Keratinocyte (primary cell): ENCODE results near the gene NFATC3. TPM values are rescaled to one million over a fixed set of nuclear protein-coding genes. Genes with fewer than 3 reads are reported as not detected.

Source experiments
- DNase-seq: peaks from one replicate; pipeline ENCODE4 v3.0.0-alpha.2; 2011; ENCODE audit warnings: low read depth, missing footprints, low spot score
- FAIRE-seq: peaks from 2 replicates; lab custom pipeline; 2011; peaks lifted over from hg19 to GRCh38; lab: Jason Lieb, UNC
- H2AFZ ChIP-seq: 2 replicates; pipeline ENCODE4 v1.6.0; 2012; ENCODE audit warnings: low read length, control low read depth, inconsistent platforms; ENCODE audit not compliant: control insufficient read depth
- H3K27ac ChIP-seq: 2 replicates; pipeline ENCODE4 v1.5.1; 2011; ENCODE audit warnings: low read length; ENCODE audit not compliant: control insufficient read depth, insufficient read depth
- H3K27me3 ChIP-seq: 3 replicates; pipeline ENCODE4 v1.6.0; 2011; ENCODE audit warnings: low read length; ENCODE audit not compliant: control insufficient read depth, insufficient read depth; ENCODE audit errors: extremely low read depth
- H3K36me3 ChIP-seq, 2 experiments: 2 replicates in 1 of 2; 3 replicates in 1 of 2; pipeline ENCODE4 v1.5.1; 2011; ENCODE audit warnings: low read length in 2 of 2, mild to moderate bottlenecking in 1 of 2; ENCODE audit not compliant: control insufficient read depth in 2 of 2, insufficient read depth in 2 of 2; ENCODE audit errors: extremely low read depth in 1 of 2
- H3K4me1 ChIP-seq: 3 replicates; pipeline ENCODE4 v1.5.1; 2011; ENCODE audit warnings: low read length; ENCODE audit not compliant: control insufficient read depth, insufficient read depth; ENCODE audit errors: extremely low read depth
- H3K4me2 ChIP-seq: 3 replicates; pipeline ENCODE4 v1.6.0; 2011; ENCODE audit warnings: low read depth, low read length; ENCODE audit not compliant: control insufficient read depth, insufficient read depth; ENCODE audit errors: extremely low read depth
- H3K4me3 ChIP-seq, 3 experiments: fragments of 200-600 bp in 1 of 3; sonication (generic) in 1 of 3; 2 replicates in 2 of 3; 3 replicates in 1 of 3; pipeline ENCODE4 v1.5.1; 2011 to 2016; ENCODE audit warnings: low read length in 3 of 3, mild to moderate bottlenecking in 3 of 3, control low read depth in 2 of 3, inconsistent platforms in 1 of 3, low read depth in 1 of 3, mixed read lengths in 1 of 3, mixed run types in 1 of 3, moderate library complexity in 1 of 3; ENCODE audit not compliant: control insufficient read depth in 2 of 3, insufficient read depth in 2 of 3; ENCODE audit errors: extremely low read depth in 1 of 3
- H3K79me2 ChIP-seq: 2 replicates; pipeline ENCODE4 v1.6.0; 2012; ENCODE audit warnings: low read length; ENCODE audit not compliant: control insufficient read depth, insufficient read depth
- H3K9ac ChIP-seq: 3 replicates; pipeline ENCODE4 v1.6.0; 2011; ENCODE audit warnings: low read length; ENCODE audit not compliant: control insufficient read depth, insufficient read depth; ENCODE audit errors: extremely low read depth
- H3K9me1 ChIP-seq: 3 replicates; pipeline ENCODE4 v1.6.0; 2011; ENCODE audit warnings: low read length; ENCODE audit not compliant: control insufficient read depth, insufficient read depth; ENCODE audit errors: extremely low read depth
- H3K9me3 ChIP-seq: 2 replicates; pipeline ENCODE4 v1.5.1; 2012; ENCODE audit warnings: low read depth, low read length; ENCODE audit not compliant: control insufficient read depth
- H4K20me1 ChIP-seq: 3 replicates; pipeline ENCODE4 v1.6.0; 2011; ENCODE audit warnings: low read length; ENCODE audit not compliant: control insufficient read depth, insufficient read depth; ENCODE audit errors: extremely low read depth
- EZH2 ChIP-seq: IDR thresholded peaks from one replicate; pipeline ENCODE4 v1.6.1; 2012; ENCODE audit warnings: inconsistent platforms, mild to moderate bottlenecking, low read length, moderate library complexity
- dilution Hi-C: fragments of 300-500 bp; cut with MboI; formaldehyde crosslinking; loops from one replicate; pipeline ENCODE4 v1.7.0; 2020; ENCODE audit warnings: low sequenced_read_pairs; ENCODE audit not compliant: extremely low pct_ligation_motif_present
- polyA plus RNA-seq, 5 experiments: library from polyadenylated mRNA; depleted of rRNA in 3 of 5; stranded (reverse) in 3 of 5; stranded (forward) in 1 of 5; unstranded in 1 of 5; fragments of >200 nt; gene quantifications; 1 replicate in 1 of 5; 2 replicates in 3 of 5; 3 replicates in 1 of 5; pipeline versions ENCODE4 v1.2.1 to v1.2.3, GENCODE V29; 2011 to 2012; ENCODE audit warnings: missing spikeins in 2 of 5, low read depth in 1 of 5, low replicate concordance in 1 of 5
- TF ChIP-seq, protein P1 (sequence below), 3 experiments: IDR thresholded peaks in 1 of 3; conservative IDR thresholded peaks in 1 of 3; optimal IDR thresholded peaks in 1 of 3; 2 replicates in 2 of 3; 3 replicates in 1 of 3; pipeline versions ENCODE3 to v1.5.1; 2011; ENCODE audit warnings: low read length in 3 of 3, mild to moderate bottlenecking in 3 of 3, moderate library complexity in 2 of 3, control low read depth in 1 of 3, inconsistent platforms in 1 of 3; ENCODE audit not compliant: insufficient read depth in 2 of 3; ENCODE audit errors: extremely low read depth in 1 of 3

Gene NFATC3
- polyA plus RNA-seq, 1 donor (not counting 4 experiments of a cell fraction or from before 2014, with no cell fraction given) = 11.5 TPM

DNA sequence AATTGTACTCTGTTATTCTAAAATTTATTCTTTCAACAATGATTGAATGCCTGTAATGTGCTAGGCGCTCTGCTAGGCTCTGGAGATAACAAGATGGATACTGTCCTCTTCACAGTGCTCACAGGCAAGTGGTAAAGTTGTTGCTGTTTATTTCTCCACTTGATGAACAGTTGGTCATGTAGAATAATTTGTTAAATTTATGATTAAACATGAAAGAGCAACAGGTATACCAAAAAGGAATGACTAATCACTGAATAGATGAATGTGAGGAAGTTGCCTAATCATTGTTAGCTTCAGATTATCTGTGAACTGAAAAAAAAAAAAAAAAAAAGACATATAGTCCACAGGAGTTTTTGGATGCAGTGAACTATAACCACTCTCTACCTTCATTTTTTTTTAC is 62.3 kb downstream of the NFATC3 start:
- H4K20me1 ChIP-seq = no peaks in the 10 kb centered on the region
- H3K9me1 ChIP-seq = no peaks in the 10 kb centered on the region
- TF ChIP-seq, protein P1, sequence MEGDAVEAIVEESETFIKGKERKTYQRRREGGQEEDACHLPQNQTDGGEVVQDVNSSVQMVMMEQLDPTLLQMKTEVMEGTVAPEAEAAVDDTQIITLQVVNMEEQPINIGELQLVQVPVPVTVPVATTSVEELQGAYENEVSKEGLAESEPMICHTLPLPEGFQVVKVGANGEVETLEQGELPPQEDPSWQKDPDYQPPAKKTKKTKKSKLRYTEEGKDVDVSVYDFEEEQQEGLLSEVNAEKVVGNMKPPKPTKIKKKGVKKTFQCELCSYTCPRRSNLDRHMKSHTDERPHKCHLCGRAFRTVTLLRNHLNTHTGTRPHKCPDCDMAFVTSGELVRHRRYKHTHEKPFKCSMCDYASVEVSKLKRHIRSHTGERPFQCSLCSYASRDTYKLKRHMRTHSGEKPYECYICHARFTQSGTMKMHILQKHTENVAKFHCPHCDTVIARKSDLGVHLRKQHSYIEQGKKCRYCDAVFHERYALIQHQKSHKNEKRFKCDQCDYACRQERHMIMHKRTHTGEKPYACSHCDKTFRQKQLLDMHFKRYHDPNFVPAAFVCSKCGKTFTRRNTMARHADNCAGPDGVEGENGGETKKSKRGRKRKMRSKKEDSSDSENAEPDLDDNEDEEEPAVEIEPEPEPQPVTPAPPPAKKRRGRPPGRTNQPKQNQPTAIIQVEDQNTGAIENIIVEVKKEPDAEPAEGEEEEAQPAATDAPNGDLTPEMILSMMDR (optimal IDR thresholded peaks at IDR 0.05 in 1 of 3, IDR thresholded peaks at IDR 0.05 in 1 of 3, conservative IDR thresholded peaks at IDR 0.05 in 1 of 3; ENCODE audit: extremely low read depth in 1 of 3, insufficient read depth in 2 of 3, low read length in 3 of 3) = no peak
- TF ChIP-seq EZH2 = no peak
- H2AFZ ChIP-seq = no peak overlapping the region
- DNase-seq = no peak
- H3K9ac ChIP-seq = no peak overlapping the region
- no peaks in the 10 kb centered on the region for H3K9me3 ChIP-seq
- H3K79me2 ChIP-seq = no peaks in the 10 kb centered on the region
- H3K27me3 ChIP-seq = no peaks in the 10 kb centered on the region
- no peak for FAIRE-seq
- H3K27ac ChIP-seq = no peak overlapping the region
- dilution Hi-C loops = no loop called here
- peak overlapping the region; percentile 31 for H3K4me2 ChIP-seq
- peaks cover 12% of the 10 kb centered on the region for H3K4me1 ChIP-seq
- no peaks in the 10 kb centered on the region for H3K36me3 ChIP-seq
- H3K4me3 ChIP-seq = no peak overlapping the region

DNA sequence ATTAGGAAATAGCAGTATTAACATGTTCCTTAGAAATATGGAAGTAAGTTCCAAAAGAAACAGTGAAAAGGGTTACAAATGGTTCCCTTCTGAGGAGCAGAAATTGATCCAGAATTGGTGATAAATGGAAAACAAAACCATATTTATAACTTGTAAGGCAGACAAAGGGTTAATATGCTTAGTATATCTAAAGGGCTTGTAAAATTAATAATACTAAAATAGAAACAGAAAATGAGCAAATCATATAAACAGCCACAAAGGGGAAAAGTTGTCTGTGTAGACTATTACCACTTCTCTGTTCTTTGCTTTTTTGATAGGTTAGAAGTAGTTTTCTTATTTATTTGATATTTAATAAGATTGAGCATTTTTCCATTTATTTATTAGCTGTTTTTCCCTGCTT is 64.4 kb downstream of the NFATC3 start:
- no peaks in the 10 kb centered on the region for H4K20me1 ChIP-seq
- FAIRE-seq (no peak), DNase-seq (no peak)
- H2AFZ ChIP-seq = no peak overlapping the region
- peaks cover 9% of the 10 kb centered on the region for H3K4me1 ChIP-seq
- H3K27ac ChIP-seq = no peak overlapping the region
- dilution Hi-C loops = no loop called here
- no peak for TF ChIP-seq EZH2
- TF ChIP-seq, protein P1 (optimal IDR thresholded peaks at IDR 0.05 in 1 of 3, IDR thresholded peaks at IDR 0.05 in 1 of 3, conservative IDR thresholded peaks at IDR 0.05 in 1 of 3; ENCODE audit: extremely low read depth in 1 of 3, insufficient read depth in 2 of 3, low read length in 3 of 3) = no peak
- no peaks in the 10 kb centered on the region for H3K9me1 ChIP-seq
- H3K79me2 ChIP-seq = no peaks in the 10 kb centered on the region
- H3K9ac ChIP-seq = no peak overlapping the region
- no peak overlapping the region for H3K4me3 ChIP-seq
- H3K36me3 ChIP-seq = no peaks in the 10 kb centered on the region
- H3K4me2 ChIP-seq = no peak overlapping the region
- no peaks in the 10 kb centered on the region for H3K27me3 ChIP-seq
- H3K9me3 ChIP-seq = no peaks in the 10 kb centered on the region
